DND-41 (cell line): ENCODE data around the gene ZFP90.

Experiments
- ATAC-seq: fragments of 200-7000 bp; cut with Tn5 transposase; 3 replicates; pipeline ENCODE4 v1.9.1; 2021; ENCODE audit warnings: low read depth; ENCODE audit not compliant: insufficient read depth
- DNase-seq: peaks from one replicate; pipeline ENCODE4 v3.0.0-alpha.2; 2020
- H2AFZ ChIP-seq: 2 replicates; pipeline ENCODE4 v1.6.0; 2012; ENCODE audit warnings: low read depth, low read length
- H3K27ac ChIP-seq: 2 replicates; pipeline ENCODE4 v1.5.1; 2012; ENCODE audit warnings: low read length, inconsistent platforms
- H3K27me3 ChIP-seq: fragments of 200-600 bp; sonication (generic); 2 replicates; pipeline ENCODE4 v1.6.0; 2012; ENCODE audit warnings: low read length, mild to moderate bottlenecking, inconsistent platforms; ENCODE audit not compliant: insufficient read depth, poor library complexity
- H3K36me3 ChIP-seq: 2 replicates; pipeline ENCODE4 v1.5.1; 2012; ENCODE audit warnings: low read length, inconsistent platforms; ENCODE audit not compliant: insufficient read depth
- H3K4me1 ChIP-seq: 2 replicates; pipeline ENCODE4 v1.5.1; 2012; ENCODE audit warnings: mild to moderate bottlenecking, low read length; ENCODE audit not compliant: insufficient read depth
- H3K4me2 ChIP-seq: 2 replicates; pipeline ENCODE4 v1.6.0; 2012; ENCODE audit warnings: mild to moderate bottlenecking, moderate library complexity, low read length, inconsistent platforms; ENCODE audit not compliant: insufficient read depth
- H3K4me3 ChIP-seq, 2 experiments: fragments of 200-600 bp in 1 of 2; shearing (Covaris generic) in 1 of 2; 2 replicates each; pipeline ENCODE4 v1.5.1; 2012 to 2016; ENCODE audit warnings: inconsistent platforms in 2 of 2, low read length in 2 of 2, mild to moderate bottlenecking in 2 of 2, low read depth in 1 of 2, moderate library complexity in 1 of 2
- H3K79me2 ChIP-seq: 2 replicates; pipeline ENCODE4 v1.6.0; 2012; ENCODE audit warnings: low read length, inconsistent platforms; ENCODE audit not compliant: insufficient read depth
- H3K9ac ChIP-seq: 2 replicates; pipeline ENCODE4 v1.6.0; 2012; ENCODE audit warnings: low read depth, mild to moderate bottlenecking, inconsistent platforms, low read length, moderate library complexity
- H3K9me3 ChIP-seq: 2 replicates; pipeline ENCODE4 v1.5.1; 2012; ENCODE audit warnings: low read length, moderate library complexity, mild to moderate bottlenecking, inconsistent platforms; ENCODE audit not compliant: insufficient read depth, severe bottlenecking
- H4K20me1 ChIP-seq: 2 replicates; pipeline ENCODE4 v1.6.0; 2012; ENCODE audit warnings: low read length; ENCODE audit not compliant: insufficient read depth
- CTCF ChIP-seq: IDR thresholded peaks from 2 replicates; pipeline ENCODE4 v1.5.1; 2012; ENCODE audit warnings: borderline replicate concordance, low read length, moderate library complexity, mild to moderate bottlenecking; ENCODE audit not compliant: poor library complexity, severe bottlenecking; ENCODE audit errors: extremely low read depth
- EZH2 ChIP-seq: IDR thresholded peaks from 3 replicates; pipeline ENCODE4 v1.6.1; 2012; ENCODE audit warnings: borderline replicate concordance, low read depth, mild to moderate bottlenecking, moderate library complexity, low read length, inconsistent platforms; ENCODE audit not compliant: severe bottlenecking

The ZFP90 gene

GRCh38 chr16:68529608-68529930, 9.5 kb upstream of the ZFP90 start:
- Histone ChIP-seq H4K20me1 (no peaks in the 10 kb centered on the region), H3K4me1 (peaks cover 28% of the 10 kb centered on the region), H3K79me2 (no peaks in the 10 kb centered on the region), H3K4me2 (peak overlapping the region; percentile 82), H3K9ac (peak overlapping the region; percentile 61), H3K9me3 (peaks cover 7% of the 10 kb centered on the region), H2AFZ (peak overlapping the region; percentile 83), H3K27ac (peak overlapping the region; percentile 51; the same call in 1 of the 2 replicates), H3K36me3 (no peaks in the 10 kb centered on the region), H3K27me3 (no peaks in the 10 kb centered on the region), H3K4me3 (peak overlapping the region; percentile 28 to 65; a peak in 3 of 4 replicates)
- ATAC-seq (peak; percentile 14), DNase-seq (no peak)
- TF ChIP-seq CTCF (no peak), EZH2 (no peak)

GRCh38 chr16:68529931-68530701, 9.0 kb upstream of the ZFP90 start:
- H3K36me3 ChIP-seq, result no peaks in the 10 kb centered on the region
- ATAC-seq (peak; percentile 80), DNase-seq (peak; percentile 86)
- no peaks in the 10 kb centered on the region for H4K20me1 ChIP-seq
- H3K79me2 ChIP-seq, result no peaks in the 10 kb centered on the region
- no peak for TF ChIP-seq EZH2
- no peak for TF ChIP-seq CTCF
- H3K27ac ChIP-seq, result peak overlapping the region; percentile 51
- no peaks in the 10 kb centered on the region for H3K27me3 ChIP-seq
- H3K4me1 ChIP-seq, result peaks cover 28% of the 10 kb centered on the region
- H3K9me3 ChIP-seq, result peaks cover 7% of the 10 kb centered on the region
- H2AFZ ChIP-seq, result peak overlapping the region; percentile 83
- H3K4me3 ChIP-seq, result peak overlapping the region; percentile 28 to 65; a peak in 3 of 4 replicates
- H3K4me2 ChIP-seq, result peak overlapping the region; percentile 82
- peak overlapping the region; percentile 61 for H3K9ac ChIP-seq

GRCh38 chr16:68533937-68534336, 5.2 kb upstream of the ZFP90 start:
- no peak overlapping the region for H2AFZ ChIP-seq
- H3K9ac ChIP-seq, result no peak overlapping the region
- H3K9me3 ChIP-seq, result peaks cover 5% of the 10 kb centered on the region
- DNase-seq (no peak), ATAC-seq (no peak)
- H3K36me3 ChIP-seq, result no peaks in the 10 kb centered on the region; the same call in 1 of the 2 replicates
- no peak overlapping the region for H3K4me2 ChIP-seq
- H3K4me3 ChIP-seq, result no peak overlapping the region
- no peaks in the 10 kb centered on the region for H3K79me2 ChIP-seq
- H3K4me1 ChIP-seq, result peaks cover 28% of the 10 kb centered on the region
- no peaks in the 10 kb centered on the region for H3K27me3 ChIP-seq
- no peaks in the 10 kb centered on the region for H4K20me1 ChIP-seq
- no peak for TF ChIP-seq EZH2
- TF ChIP-seq CTCF, result no peak
- no peak overlapping the region for H3K27ac ChIP-seq
